ENCODE measurements around the gene VEZT.

- TF ChIP-seq CTCF (IDR thresholded peaks at IDR 0.05) = no peak
- no peak for TF ChIP-seq POLR2AphosphoS5 (IDR thresholded peaks at IDR 0.05)
- no peak for TF ChIP-seq POLR2A (IDR thresholded peaks at IDR 0.05)
- TF ChIP-seq EP300 (IDR thresholded peaks at IDR 0.05) = no peak
Observed at GRCh38 chr12:95304673-95305198, 87.1 kb downstream of the VEZT start.
